Effector memory CD8-positive, alpha-beta T cell (primary cell): ENCODE results near the gene HDLBP.
A peak's percentile ranks its signal among the peaks of the same experiment; 100 is the strongest.

Source experiments
- ATAC-seq: fragments of 150-1000 bp; cut with Tn5 transposase; replicated peaks from 2 replicates; pipeline ENCODE4 v1.10.0; 2021; ENCODE audit warnings: mild to moderate bottlenecking, moderate library complexity
- DNase-seq, 3 experiments: peaks; one replicate each; pipeline ENCODE4 v3.0.0; 2021
- H3K27ac Mint-ChIP-seq, 2 donors: one replicate each; pipeline ENCODE4 v1.8.0; 2022; ENCODE audit warnings: mild to moderate bottlenecking in 2 of 2, mixed read lengths in 2 of 2, moderate library complexity in 2 of 2
- H3K27me3 Mint-ChIP-seq, 2 donors: one replicate each; pipeline ENCODE4 v1.8.0; 2022; ENCODE audit warnings: mixed read lengths in 2 of 2
- H3K36me3 Mint-ChIP-seq: one replicate; pipeline ENCODE4 v1.8.0; 2022; ENCODE audit warnings: mild to moderate bottlenecking, moderate library complexity, mixed read lengths; ENCODE audit not compliant: insufficient read depth
- H3K4me1 Mint-ChIP-seq, 2 donors: one replicate each; pipeline ENCODE4 v1.8.0; 2022; ENCODE audit warnings: low read depth in 2 of 2, mixed read lengths in 2 of 2
- H3K4me3 Mint-ChIP-seq, 2 donors: one replicate each; pipeline ENCODE4 v1.8.0; 2022; ENCODE audit warnings: mild to moderate bottlenecking in 2 of 2, mixed read lengths in 2 of 2, moderate library complexity in 2 of 2
- H3K9me3 Mint-ChIP-seq, 2 donors: one replicate each; pipeline ENCODE4 v1.8.0; 2022; ENCODE audit warnings: mixed read lengths in 2 of 2

HDLBP gene

DNA sequence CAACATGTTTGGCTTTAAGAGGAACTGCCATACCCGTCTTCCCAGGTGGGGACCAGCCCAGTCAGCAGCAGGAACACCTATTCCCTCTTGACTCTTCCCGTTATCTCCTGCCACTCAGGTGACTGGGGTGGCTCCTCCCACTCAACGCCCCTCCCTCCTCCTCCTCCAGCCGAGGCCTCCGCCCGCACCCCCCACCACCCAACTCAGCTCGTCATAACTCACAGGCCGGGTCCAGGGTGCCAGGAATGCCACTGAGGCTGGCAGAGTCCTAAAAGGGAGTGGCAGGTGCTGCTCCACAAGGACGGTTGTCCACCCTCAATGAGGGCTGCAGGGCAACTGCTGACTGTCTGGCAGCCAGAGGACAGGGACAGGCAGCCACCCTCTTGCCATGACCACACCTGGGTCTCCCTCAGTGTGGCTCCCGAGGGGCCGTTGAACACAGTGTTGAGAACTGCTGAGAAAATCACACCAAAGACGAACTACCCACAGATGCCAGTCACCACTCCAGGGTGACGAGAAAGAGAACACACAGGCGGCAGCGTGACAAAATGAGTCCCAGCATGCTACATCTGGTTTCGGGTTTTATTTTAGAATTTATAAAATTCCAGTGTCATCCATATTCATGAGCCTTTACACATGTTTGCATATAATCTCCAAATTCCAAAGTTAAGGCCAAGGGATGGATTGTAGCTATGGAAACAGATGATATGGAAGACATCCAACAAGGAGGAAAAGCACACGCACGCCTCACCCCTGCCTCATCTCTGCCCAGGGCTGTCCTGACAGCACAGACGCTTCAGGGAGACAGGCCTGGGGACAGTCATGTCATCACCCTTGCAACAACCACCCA is 88.5 kb downstream of the HDLBP start:
- H3K9me3 Mint-ChIP-seq: no peaks in the 10 kb centered on the region
- DNase-seq: no peak
- no peak overlapping the region for H3K27ac Mint-ChIP-seq
- H3K4me3 Mint-ChIP-seq: no peak overlapping the region
- H3K4me1 Mint-ChIP-seq: peaks cover 7 to 9% of the 10 kb centered on the region in 2 donors
- H3K27me3 Mint-ChIP-seq: no peaks in the 10 kb centered on the region
- H3K36me3 Mint-ChIP-seq: peaks cover 29% of the 10 kb centered on the region
- ATAC-seq: no peak

DNA sequence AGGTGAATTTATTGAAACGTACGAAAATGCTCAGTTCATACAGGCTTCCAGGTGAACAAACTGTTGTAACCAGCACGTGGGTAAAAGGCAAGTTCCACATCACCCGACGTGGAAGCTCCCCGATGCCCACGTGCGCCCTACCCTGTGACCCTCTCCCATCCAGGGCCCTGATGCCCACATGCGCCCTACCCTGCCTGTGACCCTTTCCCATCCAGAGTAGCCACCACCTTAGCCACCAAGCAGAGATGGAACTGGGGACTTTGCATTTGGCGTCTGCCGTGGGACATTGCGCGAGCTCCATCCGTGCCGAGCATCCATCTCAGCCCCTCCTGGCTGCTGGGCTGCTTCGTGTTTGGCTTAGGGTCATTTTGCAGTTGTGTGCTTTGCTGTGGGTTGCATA is 89.5 kb downstream of the HDLBP start:
- Mint-ChIP-seq H3K4me3 (no peak overlapping the region), H3K36me3 (peaks cover 26% of the 10 kb centered on the region), H3K27me3 (no peaks in the 10 kb centered on the region)

DNA sequence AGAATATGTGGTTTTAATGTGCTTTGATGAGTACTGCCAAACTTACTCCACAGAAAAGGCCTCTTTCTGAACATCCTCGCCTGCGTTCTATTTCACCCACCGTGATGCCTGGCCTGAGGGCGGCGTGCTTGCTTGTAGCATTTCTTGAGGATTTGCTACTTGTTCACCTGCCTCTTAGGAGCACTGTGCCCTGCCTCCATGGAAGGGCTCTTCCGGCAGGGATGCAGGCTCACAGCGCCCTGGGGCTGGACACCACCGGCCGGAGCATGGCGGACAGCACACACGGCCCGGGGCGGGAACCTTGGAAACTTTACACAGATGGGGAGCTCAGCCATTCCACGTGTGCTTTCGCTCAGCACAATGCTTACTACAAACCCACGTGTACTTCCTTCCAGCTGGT is 89.9 kb downstream of the HDLBP start:
- Mint-ChIP-seq H3K4me1 (peaks cover 7 to 9% of the 10 kb centered on the region in 2 donors), H3K4me3 (no peak overlapping the region), H3K36me3 (peaks cover 22% of the 10 kb centered on the region), H3K27me3 (no peaks in the 10 kb centered on the region), H3K27ac (no peak overlapping the region), H3K9me3 (no peaks in the 10 kb centered on the region)
- DNase-seq: no peak
- no peak for ATAC-seq

More for the DNA sequence above, 89.5 kb downstream of the HDLBP start:
- ATAC-seq (no peak), DNase-seq (no peak)
- Mint-ChIP-seq H3K27ac (no peak overlapping the region), H3K9me3 (no peaks in the 10 kb centered on the region), H3K4me1 (peaks cover 7 to 9% of the 10 kb centered on the region in 2 donors)

DNA sequence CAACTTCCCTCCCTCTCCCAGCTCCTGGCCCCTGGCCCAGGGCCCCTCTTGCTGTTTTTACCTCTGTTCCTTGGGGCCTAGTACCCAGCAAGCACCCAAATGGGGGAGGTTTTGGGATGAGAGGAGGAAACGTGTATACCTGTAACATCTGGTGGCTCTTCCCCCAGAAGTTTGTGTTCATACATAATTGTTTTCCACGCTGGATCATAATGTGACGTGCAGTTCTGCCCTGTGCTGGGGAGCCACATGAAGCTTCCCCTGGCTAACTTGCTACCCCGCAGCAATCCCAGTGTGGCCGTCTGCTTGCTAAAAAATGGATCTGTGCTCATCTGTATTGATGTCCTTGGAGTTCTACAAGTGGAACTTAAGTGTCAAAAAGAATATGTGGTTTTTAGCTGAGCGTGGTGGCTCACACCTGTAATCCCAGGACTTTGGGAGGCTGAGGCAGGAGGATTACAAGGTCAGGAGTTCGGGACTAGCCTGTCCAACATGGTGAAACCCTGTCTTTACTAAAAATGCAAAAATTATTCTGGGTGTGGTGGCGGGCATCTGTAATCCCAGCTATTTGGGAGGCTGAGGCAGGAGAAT is 90.5 kb downstream of the HDLBP start:
- no peaks in the 10 kb centered on the region for H3K27me3 Mint-ChIP-seq
- H3K4me1 Mint-ChIP-seq: peaks cover 7 to 9% of the 10 kb centered on the region in 2 donors
- H3K27ac Mint-ChIP-seq: no peak overlapping the region
- H3K9me3 Mint-ChIP-seq: no peaks in the 10 kb centered on the region
- ATAC-seq (no peak), DNase-seq (no peak)
- no peak overlapping the region for H3K4me3 Mint-ChIP-seq
- H3K36me3 Mint-ChIP-seq: peaks cover 19% of the 10 kb centered on the region

DNA sequence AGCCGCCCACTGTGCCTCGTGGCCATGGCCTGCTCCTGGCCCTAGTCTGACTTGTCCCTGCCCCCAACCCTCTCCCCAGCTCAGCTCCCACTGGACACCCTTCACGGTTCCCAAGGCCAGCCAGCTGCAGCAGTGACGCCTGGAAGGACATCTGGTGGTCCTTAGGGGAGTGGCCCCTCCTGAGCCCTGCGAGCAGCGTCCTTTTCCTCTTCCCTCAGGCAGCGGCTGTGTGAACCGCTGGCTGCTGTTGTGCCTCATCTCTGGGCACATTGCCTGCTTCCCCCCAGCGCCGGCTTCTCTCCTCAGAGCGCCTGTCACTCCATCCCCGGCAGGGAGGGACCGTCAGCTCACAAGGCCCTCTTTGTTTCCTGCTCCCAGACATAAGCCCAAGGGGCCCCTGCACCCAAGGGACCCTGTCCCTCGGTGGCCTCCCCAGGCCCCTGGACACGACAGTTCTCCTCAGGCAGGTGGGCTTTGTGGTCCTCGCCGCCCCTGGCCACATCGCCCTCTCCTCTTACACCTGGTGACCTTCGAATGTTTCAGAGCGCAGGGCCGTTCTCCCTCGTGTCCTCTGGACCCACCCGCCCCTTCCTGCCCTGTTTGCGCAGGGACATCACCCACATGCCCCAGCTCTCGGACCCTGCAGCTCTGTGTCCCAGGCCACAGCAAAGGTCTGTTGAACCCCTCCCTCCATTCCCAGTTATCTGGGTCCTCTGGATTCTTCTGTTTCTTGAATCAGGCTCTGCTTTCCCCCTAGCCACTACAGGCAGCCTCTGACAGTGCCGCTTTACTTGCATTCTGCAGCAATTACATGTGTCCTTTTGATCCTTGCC is 91.2 kb downstream of the HDLBP start:
- Mint-ChIP-seq H3K4me1 (peaks cover 6 to 9% of the 10 kb centered on the region in 2 donors), H3K27me3 (no peaks in the 10 kb centered on the region), H3K27ac (peak overlapping the region; percentile 60 to 88), H3K9me3 (no peaks in the 10 kb centered on the region), H3K4me3 (no peak overlapping the region), H3K36me3 (peaks cover 12% of the 10 kb centered on the region)
- no peak for DNase-seq
- no peak for ATAC-seq

DNA sequence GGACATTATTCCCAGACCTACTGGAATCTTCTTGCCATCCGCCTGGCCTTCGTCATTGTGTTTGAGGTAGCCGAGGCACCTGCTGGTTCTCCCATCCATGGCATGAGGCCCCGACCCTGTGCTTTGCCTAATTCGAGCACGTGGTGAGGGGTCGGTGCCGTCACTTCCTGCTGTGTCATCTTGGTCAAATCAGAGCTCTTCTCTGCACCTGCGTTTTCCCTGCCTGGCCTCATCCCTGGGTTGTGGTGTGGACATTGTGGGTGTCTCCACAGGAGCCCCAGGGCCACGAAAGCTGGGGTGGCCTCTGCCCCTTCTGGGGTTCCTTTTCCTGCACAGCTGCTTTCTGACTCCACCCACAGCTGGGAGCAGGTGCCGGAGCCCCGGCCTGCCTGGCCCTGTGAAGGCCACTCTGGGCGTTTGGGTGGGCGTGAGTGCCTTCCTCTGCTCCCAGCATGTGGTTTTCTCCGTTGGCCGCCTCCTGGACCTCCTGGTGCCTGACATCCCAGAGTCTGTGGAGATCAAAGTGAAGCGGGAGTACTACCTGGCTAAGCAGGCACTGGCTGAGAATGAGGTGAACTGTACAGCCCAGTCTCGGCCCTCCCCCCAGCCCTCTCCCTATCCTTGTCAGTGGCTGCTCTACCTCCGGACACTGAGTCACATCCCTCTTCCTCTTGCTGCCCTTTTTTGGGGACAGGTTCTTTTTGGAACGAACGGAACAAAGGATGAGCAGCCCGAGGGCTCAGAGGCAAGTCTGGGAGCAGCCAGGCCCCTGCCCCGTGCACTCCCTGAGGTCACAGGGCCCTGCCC is 92.1 kb downstream of the HDLBP start:
- no peak for ATAC-seq
- DNase-seq: no peak
- H3K27ac Mint-ChIP-seq: peak overlapping the region in 1 of 2 donors; percentile 41

DNA sequence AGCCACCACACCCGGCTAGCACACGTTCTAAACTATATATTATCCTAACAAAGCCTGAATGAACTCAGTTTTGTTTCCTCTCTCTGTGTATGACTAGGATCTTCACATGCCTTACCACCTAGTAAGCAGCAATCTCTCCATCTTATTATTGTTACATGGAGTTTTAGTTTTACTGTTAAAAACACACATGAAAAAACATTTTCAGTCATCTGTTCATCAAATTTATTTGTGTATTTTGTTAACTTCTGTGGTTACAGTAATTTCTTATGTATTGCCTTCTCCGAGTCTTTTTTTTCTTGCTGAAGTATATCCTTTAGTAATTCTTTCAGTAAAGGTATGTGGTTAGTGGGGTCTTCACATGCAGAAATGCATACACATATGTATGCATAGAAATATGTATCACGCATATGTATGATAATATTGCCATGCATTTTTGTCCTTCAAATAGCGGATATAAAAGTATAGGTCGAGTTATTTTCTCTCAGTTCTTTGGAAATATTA is 95.6 kb downstream of the HDLBP start:
- Mint-ChIP-seq H3K9me3 (no peaks in the 10 kb centered on the region), H3K27me3 (no peaks in the 10 kb centered on the region), H3K4me3 (peak overlapping the region in 1 of 2 donors; percentile 85), H3K27ac (no peak overlapping the region), H3K36me3 (peaks cover 10% of the 10 kb centered on the region), H3K4me1 (peaks cover 10 to 15% of the 10 kb centered on the region in 2 donors)
- DNase-seq (no peak), ATAC-seq (no peak)

More for the DNA sequence above, 92.1 kb downstream of the HDLBP start:
- Mint-ChIP-seq H3K4me1 (peaks cover 9 to 14% of the 10 kb centered on the region in 2 donors), H3K4me3 (no peak overlapping the region), H3K27me3 (no peaks in the 10 kb centered on the region), H3K36me3 (peaks cover 10% of the 10 kb centered on the region), H3K9me3 (no peaks in the 10 kb centered on the region)

DNA sequence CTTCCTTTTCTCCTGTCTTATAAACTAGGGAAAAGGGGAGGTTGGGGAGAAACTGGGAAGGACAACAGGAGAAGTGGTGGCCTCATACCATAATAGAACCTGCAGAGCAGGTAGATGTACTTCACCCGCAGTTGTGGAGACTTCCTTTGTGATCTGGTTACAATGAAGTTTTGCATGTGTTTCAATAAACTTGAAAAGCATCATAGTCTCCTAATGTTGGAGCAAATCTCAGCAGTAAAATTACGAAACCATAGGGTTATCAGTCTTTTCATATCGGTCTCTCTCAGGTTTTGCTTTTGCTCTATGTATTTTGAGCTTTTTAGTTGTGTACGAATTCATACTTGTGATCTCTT is 96.5 kb downstream of the HDLBP start:
- Mint-ChIP-seq H3K4me1 (peaks cover 6 to 9% of the 10 kb centered on the region in 2 donors), H3K9me3 (no peaks in the 10 kb centered on the region), H3K36me3 (peaks cover 7% of the 10 kb centered on the region), H3K27me3 (no peaks in the 10 kb centered on the region), H3K4me3 (peak overlapping the region; percentile 85 to 90), H3K27ac (peak overlapping the region in 1 of 2 donors; percentile 44)
- DNase-seq (no peak), ATAC-seq (no peak)

DNA sequence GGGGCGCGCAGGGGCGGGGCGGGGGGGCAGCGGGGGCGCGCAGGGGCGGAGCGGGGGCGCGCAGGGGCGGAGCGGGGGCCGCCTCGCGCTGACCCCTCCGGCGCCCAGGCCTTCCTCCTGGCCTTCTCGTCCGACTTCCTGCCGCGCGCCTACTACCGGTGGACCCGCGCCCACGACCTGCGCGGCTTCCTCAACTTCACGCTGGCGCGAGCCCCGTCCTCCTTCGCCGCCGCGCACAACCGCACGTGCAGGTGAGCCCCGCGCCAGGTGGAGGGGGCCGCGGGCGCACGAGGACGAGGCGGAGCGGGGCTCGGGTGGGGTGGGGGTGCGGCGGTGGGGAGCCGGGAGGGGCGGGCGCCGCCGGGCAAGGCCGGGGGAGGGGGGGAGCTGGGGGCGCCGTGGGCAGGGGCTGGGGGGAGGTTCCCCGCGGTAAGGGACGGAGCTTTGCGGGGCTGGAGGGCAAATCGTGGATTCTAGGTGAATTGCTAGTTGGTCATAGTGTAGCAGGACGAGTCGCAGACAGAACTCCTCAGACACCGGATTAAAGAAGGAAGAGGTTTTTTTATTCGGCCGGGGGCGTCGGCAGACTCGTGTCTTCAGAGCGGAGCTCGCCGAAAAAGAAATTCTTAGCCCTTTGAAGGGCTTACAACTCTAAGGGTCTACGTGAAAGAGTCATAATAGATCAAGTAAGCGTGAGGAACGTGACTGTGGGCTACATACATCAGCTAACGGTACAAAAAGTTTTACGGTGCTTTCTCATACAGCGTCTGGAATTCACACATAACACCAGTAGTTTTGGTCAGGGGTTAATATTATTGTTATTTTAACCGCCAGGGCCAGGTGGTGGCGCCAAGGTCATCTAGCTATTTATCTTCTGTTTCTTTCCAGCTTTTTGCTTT is 97.1 kb downstream of the HDLBP start:
- peaks cover 6 to 8% of the 10 kb centered on the region in 2 donors for H3K4me1 Mint-ChIP-seq
- peak overlapping the region; percentile 64 to 73 for H3K27ac Mint-ChIP-seq
- peaks cover 7% of the 10 kb centered on the region for H3K36me3 Mint-ChIP-seq
- H3K27me3 Mint-ChIP-seq: no peaks in the 10 kb centered on the region
- no peaks in the 10 kb centered on the region for H3K9me3 Mint-ChIP-seq
- ATAC-seq: peak; percentile 58
- H3K4me3 Mint-ChIP-seq: peak overlapping the region; percentile 85 to 90
- peak; percentile 22 to 27 (median 23) for DNase-seq

DNA sequence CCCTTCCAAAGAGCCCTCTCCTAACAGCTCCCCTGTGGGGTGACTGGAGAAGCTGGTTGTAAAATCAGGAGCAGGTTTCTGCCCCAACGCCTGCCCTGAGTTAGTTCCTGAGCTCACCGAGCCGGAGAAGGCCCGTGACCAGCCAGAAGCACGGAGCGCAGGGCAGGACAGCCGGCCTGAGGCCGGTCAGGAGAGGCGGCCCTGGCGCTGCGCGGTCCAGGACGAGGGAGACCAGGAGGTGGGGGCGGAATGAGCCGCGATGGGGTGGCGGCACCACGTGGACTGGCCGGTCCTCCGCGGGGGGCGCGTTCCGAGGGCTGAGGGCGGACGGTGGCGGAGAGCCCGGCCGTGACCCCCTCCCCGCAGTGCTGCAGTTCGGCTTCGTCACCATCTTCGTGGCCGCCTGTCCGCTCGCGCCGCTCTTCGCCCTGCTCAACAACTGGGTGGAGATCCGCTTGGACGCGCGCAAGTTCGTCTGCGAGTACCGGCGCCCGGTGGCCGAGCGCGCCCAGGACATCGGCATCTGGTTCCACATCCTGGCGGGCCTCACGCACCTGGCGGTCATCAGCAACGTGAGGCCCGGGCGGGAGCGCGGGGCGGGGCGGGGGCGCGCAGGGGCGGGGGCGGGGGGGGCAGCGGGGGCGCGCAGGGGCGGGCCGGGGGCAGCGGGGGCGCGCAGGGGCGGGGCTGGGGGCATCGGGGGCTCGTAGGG is 98.0 kb downstream of the HDLBP start:
- Mint-ChIP-seq H3K27me3 (no peaks in the 10 kb centered on the region), H3K27ac (peak overlapping the region; percentile 16 to 23), H3K36me3 (peaks cover 9% of the 10 kb centered on the region), H3K4me1 (peaks cover 6 to 8% of the 10 kb centered on the region in 2 donors), H3K9me3 (no peaks in the 10 kb centered on the region), H3K4me3 (peak overlapping the region; percentile 77 to 80)
- DNase-seq: peak; percentile 13 to 32 (median 26)
- ATAC-seq: peak; percentile 56

DNA sequence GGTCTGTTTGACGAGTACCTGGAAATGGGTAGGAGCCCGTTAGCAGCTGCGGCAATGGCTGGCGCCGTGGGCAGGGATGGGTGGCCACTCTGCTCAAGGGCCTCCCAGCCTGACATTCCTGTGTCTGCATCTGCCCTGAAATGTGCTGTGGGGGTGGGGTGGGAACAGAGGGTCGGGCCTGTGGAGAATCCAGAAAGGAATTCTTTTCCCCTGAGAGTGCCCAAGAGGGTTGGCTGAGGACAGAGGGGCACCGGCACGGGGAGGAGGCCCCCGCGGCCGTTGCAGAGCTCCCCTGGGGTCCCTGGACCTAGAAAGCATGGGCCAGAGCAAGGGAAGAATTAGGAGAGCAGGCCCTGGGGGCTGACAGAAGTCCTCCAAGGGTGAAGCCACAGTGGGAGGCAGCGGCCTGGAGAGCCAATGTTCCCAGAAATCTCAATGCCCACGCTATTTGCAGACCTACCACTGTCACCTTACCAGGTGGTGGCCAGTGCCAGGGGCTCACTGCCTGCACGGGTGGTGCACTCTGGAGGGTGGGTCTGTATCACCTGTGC is 99.2 kb downstream of the HDLBP start:
- no peak overlapping the region for H3K27ac Mint-ChIP-seq
- no peak for ATAC-seq
- H3K27me3 Mint-ChIP-seq: no peaks in the 10 kb centered on the region
- H3K36me3 Mint-ChIP-seq: peaks cover 10% of the 10 kb centered on the region
- H3K4me3 Mint-ChIP-seq: peak overlapping the region; percentile 77 to 80
- peaks cover 6 to 8% of the 10 kb centered on the region in 2 donors for H3K4me1 Mint-ChIP-seq
- no peaks in the 10 kb centered on the region for H3K9me3 Mint-ChIP-seq
- no peak for DNase-seq
